Neural cell (in vitro differentiated cells): ENCODE data around the gene WDR33. TPM values are rescaled to one million over a fixed set of nuclear protein-coding genes. Genes with fewer than 3 reads are reported as not detected.

Experiments used
- H2AFZ ChIP-seq: fragments of 200-600, 300-800 bp; sonication (generic), shearing (Covaris generic); 2 replicates; pipeline ENCODE4 v1.6.0; 2014; ENCODE audit warnings: low read depth, mild to moderate bottlenecking, antibody characterized with exemption, low read length, moderate library complexity
- H3F3A ChIP-seq: fragments of 200-600 bp; shearing (Covaris generic); 2 replicates; pipeline ENCODE4 v1.6.1; 2016; ENCODE audit warnings: mild to moderate bottlenecking, moderate library complexity, mixed read lengths, antibody characterized with exemption, low read length; ENCODE audit not compliant: insufficient read depth, poor library complexity, severe bottlenecking
- H3K27ac ChIP-seq: fragments of 200-600, 300-800 bp; sonication (generic), shearing (Covaris generic); 2 replicates; pipeline ENCODE4 v1.5.1; 2014; ENCODE audit warnings: mild to moderate bottlenecking, low read length, moderate library complexity
- H3K27me3 ChIP-seq: fragments of 300-800, 200-600 bp; sonication (generic), shearing (Covaris generic); 2 replicates; pipeline ENCODE4 v1.6.0; 2014; ENCODE audit warnings: mild to moderate bottlenecking, low read depth, low read length, moderate library complexity; ENCODE audit not compliant: insufficient read depth
- H3K36me3 ChIP-seq: fragments of 300-800, 200-600 bp; sonication (generic), shearing (Covaris generic); 2 replicates; pipeline ENCODE4 v1.5.1; 2014; ENCODE audit warnings: mild to moderate bottlenecking, antibody characterized with exemption, low read length, moderate library complexity; ENCODE audit not compliant: insufficient read depth
- H3K4me2 ChIP-seq: fragments of 300-800, 200-600 bp; sonication (generic), shearing (Covaris generic); 2 replicates; pipeline ENCODE4 v1.6.0; 2014; ENCODE audit warnings: mild to moderate bottlenecking, low read length
- H3K4me3 ChIP-seq: fragments of 300-800, 200-600 bp; sonication (generic), shearing (Covaris generic); 2 replicates; pipeline ENCODE4 v1.5.1; 2014; ENCODE audit warnings: mild to moderate bottlenecking, low read length, moderate library complexity
- H3K79me2 ChIP-seq: fragments of 200-600 bp; shearing (Covaris generic); replicated peaks from 2 replicates; pipeline ENCODE4 v1.6.0; 2014; ENCODE audit warnings: mild to moderate bottlenecking, low read length, moderate library complexity; ENCODE audit not compliant: insufficient read depth
- H3K9ac ChIP-seq: fragments of 300-800, 200-600 bp; sonication (generic), shearing (Covaris generic); 2 replicates; pipeline ENCODE4 v1.6.1; 2016; ENCODE audit warnings: mild to moderate bottlenecking, low read length, mixed read lengths
- H3K9me2 ChIP-seq: fragments of 200-600 bp; shearing (Covaris generic); 2 replicates; pipeline ENCODE4 v1.6.1; 2016; ENCODE audit warnings: mild to moderate bottlenecking, low read length, mixed read lengths; ENCODE audit not compliant: insufficient read depth
- H3K9me3 ChIP-seq: fragments of 200-600, 300-800 bp; sonication (generic), shearing (Covaris generic); 2 replicates; pipeline ENCODE4 v1.6.1; 2016; ENCODE audit warnings: mild to moderate bottlenecking, mixed run types, low read length, moderate library complexity, mixed read lengths
- H4K20me1 ChIP-seq: fragments of 200-600 bp; shearing (Covaris generic); 2 replicates; pipeline ENCODE4 v1.6.1; 2016; ENCODE audit warnings: mild to moderate bottlenecking, mixed run types; ENCODE audit not compliant: insufficient read depth
- CTCF ChIP-seq: fragments of 450-650 bp; IDR thresholded peaks from 2 replicates; pipeline ENCODE4 v1.5.1; 2014; ENCODE audit warnings: antibody characterized with exemption, mild to moderate bottlenecking, moderate library complexity; ENCODE audit not compliant: poor library complexity, severe bottlenecking
- EP300 ChIP-seq: fragments of 450-650 bp; conservative IDR thresholded peaks from 2 replicates; pipeline ENCODE4 v1.6.1; 2014; ENCODE audit warnings: antibody characterized with exemption, mild to moderate bottlenecking, moderate library complexity; ENCODE audit not compliant: poor library complexity, severe bottlenecking
- EZH2 ChIP-seq: fragments of 200-600, 300-800 bp; shearing (Covaris generic), sonication (generic); IDR thresholded peaks from 2 replicates; pipeline ENCODE4 v1.6.1; 2014; ENCODE audit warnings: antibody characterized with exemption, low read length, borderline replicate concordance, mild to moderate bottlenecking; ENCODE audit not compliant: insufficient read depth, poor library complexity, severe bottlenecking
- MXI1 ChIP-seq: fragments of 450-650 bp; conservative IDR thresholded peaks from 2 replicates; pipeline ENCODE4 v1.6.1; 2014; ENCODE audit warnings: antibody characterized with exemption, mild to moderate bottlenecking; ENCODE audit not compliant: poor library complexity, severe bottlenecking
- POLR2AphosphoS5 ChIP-seq: IDR thresholded peaks from 2 replicates; pipeline ENCODE4 v1.6.1; 2012
- RAD21 ChIP-seq: fragments of 450-650 bp; conservative IDR thresholded peaks from 2 replicates; pipeline ENCODE4 v1.6.1; 2014; ENCODE audit warnings: antibody characterized with exemption, mild to moderate bottlenecking, moderate library complexity
- REST ChIP-seq: IDR thresholded peaks from 2 replicates; pipeline ENCODE4 v1.6.1; 2012; ENCODE audit warnings: borderline replicate concordance
- SMC3 ChIP-seq: fragments of 450-650 bp; conservative IDR thresholded peaks from 2 replicates; pipeline ENCODE4 v1.6.1; 2014; ENCODE audit warnings: antibody characterized with exemption, mild to moderate bottlenecking, moderate library complexity; ENCODE audit not compliant: poor library complexity
- TAF1 ChIP-seq: IDR thresholded peaks from 2 replicates; pipeline ENCODE4 v1.6.1; 2012; ENCODE audit warnings: low read depth
- polyA plus RNA-seq: library from polyadenylated mRNA; depleted of rRNA; stranded (reverse); fragments of >200 nt; gene quantifications from 2 replicates; pipeline ENCODE4 v1.2.3, GENCODE V29; 2014

The WDR33 gene
- polyA plus RNA-seq, 1 donor from 2014 or later, result 58.7 TPM

GRCh38 chr2:127726158-127726880, 84.7 kb downstream of the WDR33 start:
- Histone ChIP-seq H3K27me3 (no peaks in the 10 kb centered on the region), H3K79me2 (no peaks in the 10 kb centered on the region), H3K27ac (no peak overlapping the region), H3K9me3 (no peaks in the 10 kb centered on the region), H3K9me2 (no peaks in the 10 kb centered on the region), H2AFZ (no peak overlapping the region), H3K9ac (no peak overlapping the region), H3K4me2 (no peak overlapping the region), H3K4me3 (no peak overlapping the region), H4K20me1 (no peaks in the 10 kb centered on the region), H3F3A (no peaks in the 10 kb centered on the region), H3K36me3 (no peaks in the 10 kb centered on the region)
- TF ChIP-seq EZH2 (no peak), SMC3 (no peak), TAF1 (no peak), CTCF (no peak), MXI1 (no peak), EP300 (no peak), RAD21 (no peak), REST (no peak), POLR2AphosphoS5 (no peak)

- Histone ChIP-seq H3K9me2 (no peaks in the 10 kb centered on the region), H3K9ac (no peak overlapping the region), H3K27ac (no peak overlapping the region), H3F3A (no peaks in the 10 kb centered on the region), H3K79me2 (no peaks in the 10 kb centered on the region), H3K36me3 (peaks cover 6% of the 10 kb centered on the region), H3K4me2 (no peak overlapping the region), H4K20me1 (no peaks in the 10 kb centered on the region), H3K9me3 (no peaks in the 10 kb centered on the region), H2AFZ (no peak overlapping the region), H3K27me3 (no peaks in the 10 kb centered on the region), H3K4me3 (no peak overlapping the region)
- TF ChIP-seq RAD21 (no peak), MXI1 (no peak), EP300 (no peak), EZH2 (no peak), TAF1 (no peak), CTCF (no peak), SMC3 (no peak), POLR2AphosphoS5 (no peak), REST (no peak)
These were observed 88.2 kb downstream of the WDR33 start for GRCh38 chr2:127722807-127723206.
